ENCODE data around the gene CNOT4. TPM values are rescaled to one million over a fixed set of nuclear protein-coding genes. Genes with fewer than 3 reads are reported as not detected.

The CNOT4 gene
- total and polyA plus RNA-seq, 2 of the 8 experiments (the other 6 are each of a cell fraction or from before 2014, with no cell fraction given), result 10.9 to 25.8 TPM

GRCh38 chr7:135420786-135421185, 89.1 kb downstream of the CNOT4 start:
- H4K8ac ChIP-seq (ENCODE audit: extremely low read depth, insufficient read depth, low read length), result no peak overlapping the region
- TF ChIP-seq TAF7 (optimal IDR thresholded peaks at IDR 0.05; ENCODE audit: borderline replicate concordance, low read depth, low read length), result no peak
- TF ChIP-seq BCL11A (IDR thresholded peaks at IDR 0.05; ENCODE audit: low read depth in 2 of 2, low read length in 2 of 2), result no peak
- no peak for TF ChIP-seq SP4 (IDR thresholded peaks at IDR 0.05; ENCODE audit: low read length)
- TF ChIP-seq BACH1 (IDR thresholded peaks at IDR 0.05; ENCODE audit: low read length), result no peak
- TF ChIP-seq JUN (IDR thresholded peaks at IDR 0.05; ENCODE audit: low read depth, low read length), result no peak
- TF ChIP-seq SUZ12 (IDR thresholded peaks at IDR 0.05; ENCODE audit: low read length), result no peak
- TF ChIP-seq CBX8 (IDR thresholded peaks at IDR 0.05; ENCODE audit: borderline replicate concordance, low read depth, low read length), result no peak
- TF ChIP-seq POLR2A (IDR thresholded peaks at IDR 0.05; ENCODE audit: control extremely low read depth in 1 of 2, low read depth in 2 of 2, low read length in 2 of 2), result no peak
- no peak for TF ChIP-seq PHF8 (conservative IDR thresholded peaks at IDR 0.05; ENCODE audit: low read depth, low read length)
- TF ChIP-seq RNF2 (IDR thresholded peaks at IDR 0.05; ENCODE audit: borderline replicate concordance, low read depth, low read length, missing control alignments, poor library complexity, severe bottlenecking), result no peak
- TF ChIP-seq ATF3 (IDR thresholded peaks at IDR 0.05; ENCODE audit: insufficient read depth, low read depth, low read length), result no peak
- no peak for TF ChIP-seq MAX (IDR thresholded peaks at IDR 0.05)
- ChIA-PET POLR2A (ENCODE audit: partially characterized antibody) (interaction anchor here (1.0 kb wide), 1 partner anchor 137 kb away, joined by 3 read pairs; the partner anchor contains the start of gene NUP205), CTCF (ENCODE audit: partially characterized antibody) (interaction anchor here (0.8 to 1.0 kb wide), 3 partner anchors 13 to 123 kb away, joined by 3 read pairs; no protein-coding TSS in a partner anchor)
- H3K23ac ChIP-seq (ENCODE audit: insufficient read length), result no peak overlapping the region
- no peak overlapping the region for H2BK15ac ChIP-seq (ENCODE audit: low read length)
- no peak overlapping the region for H2BK20ac ChIP-seq (ENCODE audit: low read length)
- H3K79me2 ChIP-seq (ENCODE audit: control insufficient read depth in 1 of 2, insufficient read depth in 2 of 2, low read length in 2 of 2), result peaks cover 0 to 26% of the 10 kb centered on the region in 2 experiments; a peak in 2 of 4 replicates
- no peak overlapping the region for H3K9ac ChIP-seq (replicated peaks in 1 of 4; ENCODE audit: extremely low read depth in 1 of 4, low read depth in 3 of 4, low read length in 3 of 4)
- no peak overlapping the region for H3K4me2 ChIP-seq (ENCODE audit: insufficient read depth in 1 of 2, low read depth in 2 of 2, low read length in 2 of 2)
- DNase-seq (ENCODE audit: low read depth in 1 of 2, low spot score in 2 of 2), result no peak
- FAIRE-seq, result no peak
- H4K20me1 ChIP-seq (replicated peaks in 1 of 2; ENCODE audit: control insufficient read depth in 1 of 2, insufficient read depth in 2 of 2, low read length in 2 of 2), result no peaks in the 10 kb centered on the region
- no peak overlapping the region for H2AK5ac ChIP-seq (ENCODE audit: low read depth, low read length)
- H3K4ac ChIP-seq (replicated peaks; ENCODE audit: insufficient read length, low read depth, low read length), result no peak overlapping the region
- H3K4me3 ChIP-seq (ENCODE audit: extremely low read depth in 1 of 4, insufficient read depth in 2 of 4, low read depth in 3 of 4, low read length in 4 of 4), result no peak overlapping the region
- 94% methylated on average over 4 of the region's 4 CpGs; no CpG with 5 or more reads in 1 of the 2 experiments for WGBS, 2 experiments (ENCODE audit: extremely low coverage in 1 of 2, insufficient coverage in 1 of 2, insufficient read length in 1 of 2, insufficient replicate concordance in 2 of 2, low coverage in 1 of 2, low lambda C conversion rate in 2 of 2, missing lambda C conversion rate in 1 of 2)
- H3K79me1 ChIP-seq (ENCODE audit: low read depth, low read length), result 0 out of 2 replicates have a peak, but pooled peaks cover 2% of the 10 kb centered on the region
- no peak overlapping the region for H4K5ac ChIP-seq (ENCODE audit: insufficient read length, low read depth, low read length)
- no peak overlapping the region for H3K14ac ChIP-seq (ENCODE audit: insufficient read length)
- H3K23me2 ChIP-seq (ENCODE audit: low read depth, low read length), result no peaks in the 10 kb centered on the region; the same call in 1 of the 2 replicates
- no peak overlapping the region for H2BK5ac ChIP-seq (ENCODE audit: low read depth, low read length)
- no peak overlapping the region for H2AFZ ChIP-seq (ENCODE audit: low read length)
- H4K91ac ChIP-seq (replicated peaks; ENCODE audit: insufficient read length, low read length), result no peak overlapping the region
- no peaks in the 10 kb centered on the region for H3K36me3 ChIP-seq (ENCODE audit: control insufficient read depth in 2 of 4, insufficient read depth in 4 of 4, low read length in 3 of 4)
- H3K18ac ChIP-seq (ENCODE audit: extremely low read depth, low read length), result no peak overlapping the region
- H3K27ac ChIP-seq (ENCODE audit: low read depth, low read length), result no peak overlapping the region
- no peak overlapping the region for H2BK120ac ChIP-seq (replicated peaks; ENCODE audit: low read depth, low read length)
- H3K9me3 ChIP-seq (ENCODE audit: insufficient read depth in 2 of 2, low read depth in 1 of 2, low read length in 1 of 2), result no peaks in the 10 kb centered on the region
- H3K27me3 ChIP-seq (replicated peaks in 1 of 4; ENCODE audit: control insufficient read depth in 3 of 4, extremely low read depth in 1 of 4, insufficient read depth in 3 of 4, low read length in 3 of 4), result no peaks in the 10 kb centered on the region
- H3K4me1 ChIP-seq (replicated peaks in 1 of 4; ENCODE audit: control insufficient read depth in 3 of 4, insufficient read depth in 4 of 4, low read length in 3 of 4), result peaks cover 0 to 7% (median 0%) of the 10 kb centered on the region in 4 experiments; a peak in 3 of 7 replicates
- H3K56ac ChIP-seq (replicated peaks; ENCODE audit: insufficient read length, low read depth, low read length), result no peak overlapping the region
- no peak overlapping the region for H2BK12ac ChIP-seq (ENCODE audit: low read depth, low read length)
